ENCODE data around the gene MAML3. TPM values are rescaled to one million over a fixed set of nuclear protein-coding genes. Genes with fewer than 3 reads are reported as not detected.
A peak's percentile ranks its signal among the peaks of the same experiment; 100 is the strongest.

MAML3 gene
- total RNA-seq, 2 experiments from 2014 or later, result 2.0 to 2.4 TPM

GRCh38 chr4:140141210-140141835 lies 12.7 kb downstream of the MAML3 start:
- intact Hi-C loops (cut with micrococcal nuclease), result no loop called here
- ATAC-seq, result no peak
- ChIA-PET CTCF (interaction anchor here (2.1 kb wide), 1 partner anchor 8 kb away, joined by 4 read pairs; no protein-coding TSS in a partner anchor), POLR2A (interaction anchor here (0.7 kb wide), 1 partner anchor 17 kb away, joined by 3 read pairs; no protein-coding TSS in a partner anchor)
- H3K36me3 Mint-ChIP-seq (ENCODE audit: low read depth), result no peaks in the 10 kb centered on the region
- H3K4me1 Mint-ChIP-seq (ENCODE audit: low read depth), result peaks cover 27% of the 10 kb centered on the region
- H3K9me3 Mint-ChIP-seq, result no peaks in the 10 kb centered on the region
- peaks cover 3% of the 10 kb centered on the region for H3K27me3 Mint-ChIP-seq
- H3K4me3 Mint-ChIP-seq, result no peak overlapping the region
- no peak for DNase-seq
- no peak for TF ChIP-seq CTCF (IDR thresholded peaks at IDR 0.05)
- H3K27ac Mint-ChIP-seq, result no peak overlapping the region

DNA sequence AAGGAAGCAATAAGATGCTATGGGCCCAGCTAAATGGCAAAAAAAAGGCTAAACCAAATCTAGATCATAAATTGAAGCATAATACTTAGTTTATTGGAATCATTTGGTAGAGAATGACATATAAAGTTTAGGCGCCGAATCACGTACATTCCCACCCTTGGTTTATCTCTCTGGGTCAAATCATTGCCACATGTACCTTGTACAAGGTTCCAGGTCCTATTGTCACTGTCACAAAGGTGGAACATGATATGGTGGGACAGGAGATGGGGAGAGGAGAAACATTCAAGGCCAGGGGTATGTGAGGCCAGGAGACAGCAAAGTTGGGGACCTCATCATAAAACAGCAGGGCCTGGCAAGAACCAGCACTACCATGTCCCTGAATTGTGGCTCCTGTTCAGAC lies 13.4 kb downstream of the MAML3 start:
- intact Hi-C loops (cut with micrococcal nuclease), result no loop called here
- H3K36me3 Mint-ChIP-seq (ENCODE audit: low read depth), result no peaks in the 10 kb centered on the region
- POLR2A ChIA-PET, result interaction anchor here (1.6 kb wide), 1 partner anchor 13 kb away, joined by 3 read pairs; no protein-coding TSS in a partner anchor
- peaks cover 28% of the 10 kb centered on the region for H3K4me1 Mint-ChIP-seq (ENCODE audit: low read depth)
- no peak overlapping the region for H3K27ac Mint-ChIP-seq
- H3K27me3 Mint-ChIP-seq, result peaks cover 3% of the 10 kb centered on the region
- no peak overlapping the region for H3K4me3 Mint-ChIP-seq
- CTCF ChIA-PET, result no interaction called here
- no peak for DNase-seq
- ATAC-seq, result no peak
- no peak for TF ChIP-seq CTCF (IDR thresholded peaks at IDR 0.05)
- H3K9me3 Mint-ChIP-seq, result no peaks in the 10 kb centered on the region

DNA sequence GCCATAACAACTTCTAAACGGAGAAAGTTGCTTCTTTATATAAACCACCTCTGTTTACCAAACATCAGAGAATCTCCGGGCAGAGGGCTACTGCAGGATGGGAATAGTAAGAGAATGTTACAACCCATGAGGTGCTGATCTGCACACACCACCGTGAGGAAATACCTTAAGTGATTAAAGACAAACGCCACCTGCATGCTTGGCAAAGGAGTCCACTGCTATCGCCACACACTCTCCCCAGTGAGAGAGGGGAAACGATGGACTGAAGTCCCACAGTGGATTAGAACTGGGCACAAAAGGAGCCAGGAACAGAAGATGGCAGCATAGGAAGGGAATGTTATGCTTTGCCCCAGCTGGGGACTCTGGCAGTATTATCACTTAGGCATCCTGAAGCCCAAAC lies 15.6 kb downstream of the MAML3 start:
- intact Hi-C loops (cut with micrococcal nuclease), result no loop called here
- ChIA-PET POLR2A (no interaction called here), CTCF (interaction anchor here (0.7 to 1.4 kb wide), 3 partner anchors 26 to 192 kb away, joined by 3 to 5 read pairs (median 3); no protein-coding TSS in a partner anchor)
- H3K4me3 Mint-ChIP-seq, result no peak overlapping the region
- no peak overlapping the region for H3K27ac Mint-ChIP-seq
- ATAC-seq (no peak), DNase-seq (no peak)
- no peak for TF ChIP-seq CTCF (IDR thresholded peaks at IDR 0.05)
- H3K36me3 Mint-ChIP-seq (ENCODE audit: low read depth), result no peaks in the 10 kb centered on the region
- H3K27me3 Mint-ChIP-seq, result peaks cover 3% of the 10 kb centered on the region
- H3K9me3 Mint-ChIP-seq, result no peaks in the 10 kb centered on the region
- peaks cover 32% of the 10 kb centered on the region for H3K4me1 Mint-ChIP-seq (ENCODE audit: low read depth)

DNA sequence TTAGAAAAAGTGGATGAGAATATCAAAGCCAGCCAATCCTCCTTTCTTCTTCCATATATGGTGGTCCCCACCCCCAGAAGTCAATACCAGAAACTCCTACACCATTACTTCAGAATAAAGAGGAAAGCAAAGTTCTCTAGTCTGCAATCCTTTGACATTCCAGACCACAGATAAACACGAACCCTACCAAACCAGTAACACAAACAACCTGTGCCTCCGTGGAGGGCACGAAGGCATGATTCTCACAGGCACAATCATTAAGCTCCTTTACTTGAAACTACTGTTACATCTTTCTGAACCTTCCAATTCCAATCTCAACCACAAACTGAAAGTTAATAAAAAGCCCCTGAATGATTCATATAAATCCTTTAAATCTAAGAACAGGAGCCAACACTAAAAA lies 16.3 kb downstream of the MAML3 start:
- ChIA-PET CTCF (interaction anchor here (0.7 to 1.0 kb wide), 2 partner anchors 25 to 193 kb away, joined by 3 read pairs; no protein-coding TSS in a partner anchor), POLR2A (no interaction called here)
- no peaks in the 10 kb centered on the region for H3K36me3 Mint-ChIP-seq (ENCODE audit: low read depth)
- H3K4me3 Mint-ChIP-seq, result peak overlapping the region; percentile 6
- no peaks in the 10 kb centered on the region for H3K9me3 Mint-ChIP-seq
- intact Hi-C loops (cut with micrococcal nuclease), result no loop called here
- H3K27me3 Mint-ChIP-seq, result peaks cover 3% of the 10 kb centered on the region
- no peak for DNase-seq
- H3K4me1 Mint-ChIP-seq (ENCODE audit: low read depth), result peaks cover 30% of the 10 kb centered on the region
- TF ChIP-seq CTCF (IDR thresholded peaks at IDR 0.05), result no peak
- peak overlapping the region; percentile 27 for H3K27ac Mint-ChIP-seq
- peak; percentile 67 for ATAC-seq

DNA sequence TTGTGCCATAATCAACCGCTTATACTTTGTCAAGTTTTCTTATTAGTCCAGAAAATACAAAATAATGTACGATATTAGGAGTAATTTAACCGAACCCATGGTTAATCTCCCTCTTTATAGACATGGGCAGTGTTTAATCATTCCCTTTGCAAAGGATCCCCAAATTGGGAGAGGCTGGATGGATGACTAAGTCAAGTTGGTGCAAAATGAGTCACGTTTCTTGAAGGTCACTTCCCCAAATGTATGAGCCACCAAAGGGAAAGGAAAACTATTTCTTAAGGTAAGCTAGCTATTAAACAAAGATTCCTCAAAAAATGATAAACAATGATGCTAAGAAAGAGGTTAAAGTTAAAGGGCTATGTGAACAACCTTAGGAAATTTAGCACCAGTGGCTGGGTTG lies 17.5 kb downstream of the MAML3 start:
- DNase-seq (no peak), ATAC-seq (no peak)
- Mint-ChIP-seq H3K36me3 (ENCODE audit: low read depth) (no peaks in the 10 kb centered on the region), H3K4me1 (ENCODE audit: low read depth) (peaks cover 39% of the 10 kb centered on the region), H3K9me3 (no peaks in the 10 kb centered on the region), H3K4me3 (no peak overlapping the region), H3K27ac (no peak overlapping the region), H3K27me3 (peaks cover 3% of the 10 kb centered on the region)
- no peak for TF ChIP-seq CTCF (IDR thresholded peaks at IDR 0.05)
- intact Hi-C loops (cut with micrococcal nuclease), result no loop called here
- CTCF ChIA-PET, result interaction anchor here (0.6 kb wide), 1 partner anchor 123 kb away, joined by 3 read pairs; no protein-coding TSS in a partner anchor
- POLR2A ChIA-PET, result no interaction called here

Data from activated CD8-positive, alpha-beta T cell treated with anti-CD3 and anti-CD28 coated beads for 36 hours (primary cell).